HTERT RPE-1 (cell line): ENCODE measurements around the gene SLC6A19.
"Not testable (repeated sequence)": the region's sequence is repeated elsewhere in the genome, so short reads cannot be mapped to it uniquely, and the experiment has no call there.

Experiments used
- in situ Hi-C: fragments of 300-500 bp; cut with MboI; formaldehyde crosslinking; loops from 4 replicates; pipeline ENCODE4 v1.14.3; 2020; ENCODE audit warnings: low sequenced_read_pairs

SLC6A19 gene

GRCh38 chr5:1201327-1202025 is at the start of gene SLC6A19:
Gene SLC6A19, plus strand, starts transcription at chr5:1201595. Its CDS starts 56 bp downstream, at chr5:1201651.
- in situ Hi-C loops = no loop called here

GRCh38 chr5:1152156-1152555 is 49.2 kb upstream of the SLC6A19 start:
- in situ Hi-C loops = no loop called here

- in situ Hi-C loops = no loop called here
These were observed 48.6 kb upstream of the SLC6A19 start for GRCh38 chr5:1152771-1153282.

GRCh38 chr5:1153428-1153827 is 48.0 kb upstream of the SLC6A19 start:
- in situ Hi-C loops = no loop called here

- in situ Hi-C loops = no loop called here
These were observed 46.0 kb upstream of the SLC6A19 start for GRCh38 chr5:1155191-1156032.

GRCh38 chr5:1156033-1156753 is 45.2 kb upstream of the SLC6A19 start:
- in situ Hi-C loops = no loop called here

GRCh38 chr5:1156754-1157460 is 44.5 kb upstream of the SLC6A19 start:
- in situ Hi-C loops = no loop called here

- in situ Hi-C loops = not testable (repeated sequence)
These were observed 43.9 kb upstream of the SLC6A19 start for GRCh38 chr5:1157461-1157986.

- in situ Hi-C loops = no loop called here
These were observed 42.6 kb upstream of the SLC6A19 start for GRCh38 chr5:1158647-1159340.

GRCh38 chr5:1159341-1159675 is 42.1 kb upstream of the SLC6A19 start:
- in situ Hi-C loops = no loop called here

GRCh38 chr5:1159774-1160406 is 41.5 kb upstream of the SLC6A19 start:
- in situ Hi-C loops = no loop called here

- in situ Hi-C loops = no loop called here
These were observed 40.1 kb upstream of the SLC6A19 start for GRCh38 chr5:1161108-1161832.

- in situ Hi-C loops = no loop called here
These were observed 39.6 kb upstream of the SLC6A19 start for GRCh38 chr5:1161833-1162229.

- in situ Hi-C loops = no loop called here
These were observed 39.1 kb upstream of the SLC6A19 start for GRCh38 chr5:1162276-1162675.

- in situ Hi-C loops = no loop called here
These were observed 38.6 kb upstream of the SLC6A19 start for GRCh38 chr5:1162751-1163150.

- in situ Hi-C loops = no loop called here
These were observed 38.0 kb upstream of the SLC6A19 start for GRCh38 chr5:1163366-1163765.

GRCh38 chr5:1163879-1164278 is 37.5 kb upstream of the SLC6A19 start:
- in situ Hi-C loops = no loop called here

GRCh38 chr5:1164696-1165630 is 36.4 kb upstream of the SLC6A19 start:
- in situ Hi-C loops = no loop called here
